LNCAP (cell line): ENCODE measurements around the gene DPP8.

Experiments
- TF ChIP-seq, protein P1 (sequence below): fragments of 450-650 bp; IDR thresholded peaks from 2 replicates; pipeline ENCODE4 v1.5.1; 2017; ENCODE audit warnings: mild to moderate bottlenecking

The DPP8 gene

DNA sequence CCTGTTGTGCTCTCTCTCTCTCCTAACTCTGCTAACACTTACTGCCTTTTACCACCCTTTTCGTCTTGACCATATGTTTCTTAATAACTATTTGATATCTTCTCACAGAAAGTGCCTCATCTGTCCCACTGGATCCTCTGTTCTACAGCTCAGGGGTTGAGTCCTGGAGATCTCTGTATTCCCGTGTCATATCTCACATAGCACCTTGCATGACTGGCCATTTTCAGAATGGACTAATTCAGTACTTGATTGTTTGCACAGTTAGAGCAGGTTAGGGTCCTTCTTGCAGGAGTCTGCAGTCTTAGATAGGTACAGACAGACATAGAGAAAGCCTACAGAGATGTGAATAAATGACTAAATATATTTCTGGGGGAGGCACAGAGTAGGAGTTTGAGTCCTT is 33.7 kb upstream of the DPP8 start:
- TF ChIP-seq, protein P1, sequence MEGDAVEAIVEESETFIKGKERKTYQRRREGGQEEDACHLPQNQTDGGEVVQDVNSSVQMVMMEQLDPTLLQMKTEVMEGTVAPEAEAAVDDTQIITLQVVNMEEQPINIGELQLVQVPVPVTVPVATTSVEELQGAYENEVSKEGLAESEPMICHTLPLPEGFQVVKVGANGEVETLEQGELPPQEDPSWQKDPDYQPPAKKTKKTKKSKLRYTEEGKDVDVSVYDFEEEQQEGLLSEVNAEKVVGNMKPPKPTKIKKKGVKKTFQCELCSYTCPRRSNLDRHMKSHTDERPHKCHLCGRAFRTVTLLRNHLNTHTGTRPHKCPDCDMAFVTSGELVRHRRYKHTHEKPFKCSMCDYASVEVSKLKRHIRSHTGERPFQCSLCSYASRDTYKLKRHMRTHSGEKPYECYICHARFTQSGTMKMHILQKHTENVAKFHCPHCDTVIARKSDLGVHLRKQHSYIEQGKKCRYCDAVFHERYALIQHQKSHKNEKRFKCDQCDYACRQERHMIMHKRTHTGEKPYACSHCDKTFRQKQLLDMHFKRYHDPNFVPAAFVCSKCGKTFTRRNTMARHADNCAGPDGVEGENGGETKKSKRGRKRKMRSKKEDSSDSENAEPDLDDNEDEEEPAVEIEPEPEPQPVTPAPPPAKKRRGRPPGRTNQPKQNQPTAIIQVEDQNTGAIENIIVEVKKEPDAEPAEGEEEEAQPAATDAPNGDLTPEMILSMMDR: no peak

DNA sequence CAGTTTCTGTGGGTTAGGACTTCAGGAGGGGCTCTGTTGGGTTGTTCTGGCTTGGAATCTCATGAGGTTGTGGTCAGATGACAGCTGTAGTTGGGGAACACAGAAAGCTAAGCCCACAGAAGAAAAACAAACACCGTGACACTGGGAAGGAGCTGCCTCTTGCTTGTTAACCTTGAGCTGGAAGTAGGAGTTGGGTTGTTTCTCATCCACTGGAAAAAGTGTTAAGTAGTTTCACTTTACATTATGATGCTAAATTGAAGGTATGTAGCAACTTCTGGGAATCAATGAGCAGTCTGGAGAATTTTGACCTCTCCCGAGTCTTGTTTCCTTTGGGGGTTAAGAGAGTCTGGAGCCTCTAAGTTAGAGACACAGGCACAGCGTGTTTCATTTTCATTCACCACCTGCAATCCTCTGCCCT is 33.2 kb upstream of the DPP8 start:
- TF ChIP-seq, protein P1: no peak

DNA sequence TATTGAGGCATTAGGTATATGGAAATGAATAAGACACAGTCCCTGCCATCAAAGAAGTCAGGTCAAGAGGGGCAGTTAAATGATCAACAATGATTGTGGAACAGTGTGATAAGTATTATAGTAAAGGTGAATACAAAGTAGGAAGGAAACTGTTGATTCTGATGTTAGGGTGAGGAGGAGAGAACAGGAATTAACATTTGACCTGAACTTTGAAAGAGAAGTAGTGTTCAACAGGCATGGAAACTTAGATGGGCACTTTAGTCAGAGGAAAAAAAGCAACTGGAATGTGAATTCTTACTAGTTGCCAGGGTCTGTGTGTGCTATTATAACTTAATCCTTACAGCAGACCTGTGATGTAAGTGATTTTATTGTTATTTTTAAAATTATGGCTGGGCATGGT is 30.4 kb upstream of the DPP8 start:
- TF ChIP-seq, protein P1: no peak

DNA sequence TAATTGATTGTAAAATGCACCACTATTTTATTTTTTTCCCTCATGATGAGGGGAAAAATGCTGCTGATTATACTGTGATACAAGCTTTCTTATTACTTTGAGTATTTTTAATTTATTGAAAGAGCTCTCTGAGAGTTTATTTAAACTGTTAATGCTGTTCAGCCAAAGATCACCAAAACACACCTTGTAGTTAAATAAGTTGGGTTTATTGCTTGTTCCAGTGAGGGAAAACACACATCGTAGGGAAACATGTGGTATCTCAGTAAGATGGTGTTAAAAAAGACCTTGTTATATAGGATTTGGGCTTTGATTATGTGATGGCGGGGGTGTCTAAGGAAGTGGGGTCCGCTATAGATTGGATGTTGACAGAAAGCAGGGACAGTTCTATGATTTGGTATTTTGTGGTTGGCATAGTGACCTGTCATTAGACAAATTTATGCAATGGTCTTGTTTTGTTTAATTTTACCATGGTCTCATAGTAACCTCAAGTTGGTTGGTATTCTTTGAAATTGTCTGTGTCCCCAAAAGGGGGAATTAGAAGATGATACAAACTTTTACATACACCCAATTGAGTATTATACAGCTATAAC is 23.8 kb upstream of the DPP8 start:
- TF ChIP-seq, protein P1: no peak

DNA sequence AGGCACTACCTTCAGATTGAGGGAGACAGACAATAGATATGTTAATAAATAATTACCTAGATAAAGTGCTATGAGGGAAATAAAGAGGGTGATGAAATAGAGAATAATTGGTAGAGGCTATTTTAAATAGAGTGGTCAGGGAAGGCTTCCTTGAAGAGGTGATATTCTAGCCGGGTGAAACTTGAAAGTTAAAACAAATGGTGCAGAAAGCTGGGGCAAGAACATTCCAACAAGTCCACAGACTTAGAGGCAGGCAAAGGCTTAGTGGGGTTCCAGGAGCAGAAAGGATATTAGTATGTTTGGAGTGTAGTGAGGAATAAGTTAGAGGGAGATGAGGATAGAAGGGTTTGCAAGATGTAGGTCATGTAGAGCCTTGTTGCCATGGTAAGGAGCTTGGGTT is 22.8 kb upstream of the DPP8 start:
- TF ChIP-seq, protein P1: no peak

DNA sequence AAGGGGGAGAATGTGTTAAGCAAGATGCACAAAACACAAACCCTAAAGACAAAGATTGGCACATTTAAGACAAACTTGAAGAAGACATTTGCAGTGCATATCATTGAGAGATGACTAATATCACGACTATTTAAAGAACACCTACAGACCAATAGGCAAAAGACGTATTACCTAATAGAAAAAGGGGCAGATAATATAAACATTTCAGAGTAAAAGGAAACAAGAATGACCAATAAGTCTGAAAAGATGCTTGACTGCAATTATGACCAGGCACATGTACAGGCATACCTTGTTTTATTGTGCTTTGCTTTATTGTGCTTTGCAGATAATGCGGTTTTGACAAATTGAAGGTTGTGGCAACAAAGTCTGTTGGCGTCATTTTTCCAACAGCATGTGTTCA is 17.7 kb upstream of the DPP8 start:
- TF ChIP-seq, protein P1: no peak

DNA sequence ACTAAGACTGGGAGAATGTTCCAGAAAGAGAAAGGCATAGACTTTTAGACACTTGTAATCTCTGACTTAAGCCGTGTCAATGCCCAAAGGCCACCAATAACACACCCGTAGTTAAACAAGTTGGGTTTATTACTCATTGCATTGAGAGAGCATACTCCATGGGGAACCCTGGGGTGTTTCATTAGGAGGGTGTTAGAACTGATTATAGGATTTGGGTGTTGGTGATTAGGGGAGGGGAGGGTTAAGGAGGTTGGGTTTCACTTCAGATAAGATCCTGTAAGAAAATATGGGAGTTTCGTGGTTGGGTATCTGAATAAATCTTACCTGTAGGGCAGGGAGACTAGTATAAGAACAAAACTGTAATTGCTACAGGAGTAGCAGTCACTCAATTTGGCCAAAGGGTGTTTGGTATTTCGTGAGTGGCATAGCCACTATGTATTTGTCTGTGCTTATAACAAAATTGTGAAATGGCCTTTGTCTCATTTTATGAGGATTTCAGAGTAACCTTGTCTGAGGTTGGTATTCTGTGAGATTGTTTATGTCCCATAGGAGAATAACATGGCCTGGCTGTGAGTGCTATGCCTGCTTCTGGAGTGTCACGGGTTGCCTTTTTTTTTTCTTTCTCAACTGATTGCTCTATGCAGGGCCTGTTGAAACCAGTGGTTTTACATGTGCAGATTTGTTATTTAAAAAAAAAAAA is 15.7 kb upstream of the DPP8 start:
- TF ChIP-seq, protein P1: no peak

DNA sequence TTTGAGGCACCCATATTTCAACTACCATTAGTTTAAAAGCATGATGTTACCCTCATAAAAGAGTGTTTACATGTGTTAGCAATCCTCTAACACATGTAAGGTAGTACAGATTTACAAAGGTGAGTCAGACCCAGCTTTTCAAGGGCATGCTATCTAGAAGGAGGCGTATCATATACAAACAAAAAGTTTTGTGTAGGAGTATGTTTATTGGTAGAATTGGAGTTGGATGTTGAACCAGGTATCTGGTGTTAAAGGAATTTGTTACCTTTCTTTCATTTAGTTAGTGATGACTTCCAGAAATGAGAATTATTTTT is 15.2 kb upstream of the DPP8 start:
- TF ChIP-seq, protein P1: no peak
